ENCODE measurements around the gene E2F1.

The E2F1 gene, protein sequence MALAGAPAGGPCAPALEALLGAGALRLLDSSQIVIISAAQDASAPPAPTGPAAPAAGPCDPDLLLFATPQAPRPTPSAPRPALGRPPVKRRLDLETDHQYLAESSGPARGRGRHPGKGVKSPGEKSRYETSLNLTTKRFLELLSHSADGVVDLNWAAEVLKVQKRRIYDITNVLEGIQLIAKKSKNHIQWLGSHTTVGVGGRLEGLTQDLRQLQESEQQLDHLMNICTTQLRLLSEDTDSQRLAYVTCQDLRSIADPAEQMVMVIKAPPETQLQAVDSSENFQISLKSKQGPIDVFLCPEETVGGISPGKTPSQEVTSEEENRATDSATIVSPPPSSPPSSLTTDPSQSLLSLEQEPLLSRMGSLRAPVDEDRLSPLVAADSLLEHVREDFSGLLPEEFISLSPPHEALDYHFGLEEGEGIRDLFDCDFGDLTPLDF

DNA sequence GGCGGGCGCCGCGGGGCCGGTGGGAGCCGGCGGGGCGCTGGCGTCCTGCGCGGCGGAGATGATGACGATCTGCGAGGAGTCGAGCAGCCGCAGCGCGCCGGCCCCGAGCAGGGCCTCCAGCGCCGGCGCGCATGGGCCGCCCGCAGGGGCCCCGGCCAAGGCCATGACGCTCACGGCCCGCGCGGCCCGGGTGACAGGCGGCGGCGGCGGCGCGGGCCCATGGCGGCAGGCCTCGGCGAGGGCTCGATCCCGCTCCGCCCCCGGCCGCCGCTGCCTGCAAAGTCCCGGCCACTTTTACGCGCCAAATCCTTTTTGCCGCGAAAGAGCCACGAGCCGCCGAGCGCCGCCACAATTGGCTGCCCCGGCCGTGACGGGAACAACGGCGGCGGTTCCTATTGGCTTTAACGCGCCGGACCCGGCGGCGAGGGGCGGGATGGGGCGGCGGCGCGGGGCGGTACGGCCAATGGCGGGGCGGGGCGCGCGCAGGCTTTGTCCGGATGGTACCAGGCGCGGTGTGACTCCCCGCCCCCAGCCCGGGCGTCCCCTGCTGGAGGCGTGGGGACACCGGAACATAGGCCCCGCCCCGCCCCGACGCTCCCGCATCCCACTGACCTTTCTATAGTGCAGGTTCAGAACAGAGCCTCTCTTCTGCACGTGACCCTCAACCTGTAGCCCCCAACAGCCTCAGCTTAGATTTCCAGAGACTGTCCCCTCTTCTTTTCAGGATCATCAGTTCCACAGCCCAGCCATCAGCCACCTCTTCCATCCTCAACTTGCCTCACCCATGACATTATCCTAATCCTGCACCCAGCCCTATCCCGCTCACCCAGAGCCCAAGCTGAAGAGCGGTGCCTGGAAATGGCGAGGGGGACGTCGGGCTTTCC, at the start of gene E2F1:
TSS of gene E2F1 (minus strand) at position 286 of the 884 bp plus-strand sequence. CDS start at position 165, 121 bp downstream.
- peak; percentile 93 to 96 for DNase-seq

DNA sequence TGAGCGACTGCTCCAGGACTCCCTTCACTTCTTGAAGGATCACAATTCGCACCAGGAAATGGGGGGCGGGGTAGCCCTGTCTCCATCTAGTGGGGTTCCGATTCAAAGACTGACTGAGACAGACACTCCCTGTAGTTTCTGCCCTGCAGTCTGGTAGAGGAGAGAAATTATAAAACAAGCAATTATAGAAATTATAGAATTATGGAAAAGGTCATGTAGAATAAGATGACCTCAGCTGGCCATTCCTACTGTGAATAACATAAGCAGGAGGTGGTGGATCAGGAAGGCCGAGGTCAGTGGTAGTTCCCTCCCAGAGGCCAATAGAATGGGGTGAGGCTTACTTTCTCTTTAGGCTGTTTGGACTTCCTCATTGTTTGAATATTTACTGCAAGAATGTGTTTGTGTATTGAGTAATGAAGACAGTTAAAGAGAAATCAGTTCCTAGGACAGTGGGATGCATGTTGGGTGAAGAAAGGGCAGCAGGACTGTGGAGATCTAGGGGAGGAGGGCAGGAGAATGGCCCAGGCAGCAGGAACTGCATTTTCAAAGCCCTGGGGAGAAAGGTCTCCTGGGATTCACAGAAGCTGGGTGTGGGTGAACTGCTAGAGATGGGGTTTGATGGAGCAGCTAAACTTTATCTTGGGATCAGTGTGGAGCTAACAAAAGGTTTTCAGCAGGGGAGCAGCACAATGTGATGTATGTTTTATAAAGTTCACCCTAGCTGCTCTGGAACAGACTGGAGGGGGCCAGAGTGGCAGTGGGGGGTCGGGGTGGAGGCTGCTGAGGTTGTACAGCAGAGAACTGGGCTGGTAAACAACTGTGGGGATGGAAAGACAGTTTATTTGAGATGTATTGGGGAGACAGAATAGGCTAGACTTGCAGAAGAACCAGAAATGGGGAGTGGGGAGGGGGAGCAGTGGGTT, 47.7 kb upstream of the E2F1 start:
- no peak for DNase-seq

DNA sequence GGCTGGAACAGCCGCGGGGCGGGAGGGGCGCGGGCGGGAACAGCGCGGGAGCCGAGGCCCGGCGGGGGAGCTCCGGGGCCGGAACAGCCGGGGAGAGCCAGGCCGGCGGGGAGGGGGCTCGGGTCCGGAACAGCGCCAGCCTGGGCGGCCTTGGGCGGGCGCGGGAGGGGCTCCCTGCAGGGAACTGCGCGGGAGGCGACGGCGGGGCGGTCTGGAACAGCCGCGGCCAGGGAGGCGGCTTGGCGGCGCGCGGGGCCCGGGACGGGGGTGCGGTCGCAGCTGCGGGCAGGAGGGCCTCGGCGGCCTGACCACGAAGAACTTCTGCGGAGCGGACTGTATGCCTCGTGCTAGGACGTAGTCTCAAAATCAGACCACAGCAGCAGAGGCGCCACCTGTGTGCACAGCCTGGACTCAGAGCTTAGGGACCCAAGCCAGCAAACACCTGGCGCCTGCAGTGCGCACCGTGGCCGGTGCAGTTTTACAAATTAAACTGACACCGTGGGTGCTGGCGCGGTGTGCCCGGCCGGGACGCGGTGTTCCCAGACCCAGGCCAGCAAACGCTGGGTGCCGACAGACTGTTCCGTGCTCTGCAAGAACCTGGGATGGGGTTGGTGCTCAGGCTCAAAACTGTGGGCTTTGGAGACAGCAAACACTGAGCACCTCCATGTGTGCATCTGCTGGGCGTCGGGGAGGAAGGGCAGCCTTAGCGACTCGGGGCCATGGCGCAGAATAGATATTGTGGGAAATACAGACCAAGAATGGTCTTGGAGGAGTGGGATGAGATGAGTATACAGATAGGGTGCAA, 46.2 kb upstream of the E2F1 start:
- peak in 1 of 2 donors; percentile 93 for DNase-seq

DNA sequence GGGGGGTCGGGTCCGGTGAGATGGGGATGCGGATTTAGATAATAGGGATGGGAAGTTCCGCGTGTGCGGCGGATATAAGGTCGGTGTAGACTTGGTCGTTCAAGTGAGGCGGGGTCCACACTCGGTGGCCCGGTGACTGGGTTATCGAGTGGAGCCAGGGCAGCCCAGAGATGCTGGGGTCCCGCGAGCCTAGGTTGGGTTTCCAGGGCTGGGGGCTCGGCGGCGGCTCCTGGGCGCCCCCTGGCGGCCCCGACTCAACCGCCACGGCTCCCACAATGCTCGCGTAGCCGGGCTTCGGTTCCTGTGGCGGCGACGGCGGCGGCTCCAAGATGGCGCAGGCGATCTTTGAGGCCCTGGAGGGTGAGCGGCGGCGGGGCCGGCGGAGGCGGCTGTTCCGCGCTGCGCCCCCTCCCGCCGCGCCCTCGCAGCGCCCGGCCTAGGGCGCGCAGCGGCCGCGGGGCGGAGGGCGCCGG, 45.5 kb upstream of the E2F1 start, which contains the start of gene ZNF341:
TSS of gene ZNF341 (plus strand) at position 304 of the 473 bp plus-strand sequence. CDS start at position 330, 26 bp downstream.
- peak in 1 of 2 donors; percentile 92 for DNase-seq

DNA sequence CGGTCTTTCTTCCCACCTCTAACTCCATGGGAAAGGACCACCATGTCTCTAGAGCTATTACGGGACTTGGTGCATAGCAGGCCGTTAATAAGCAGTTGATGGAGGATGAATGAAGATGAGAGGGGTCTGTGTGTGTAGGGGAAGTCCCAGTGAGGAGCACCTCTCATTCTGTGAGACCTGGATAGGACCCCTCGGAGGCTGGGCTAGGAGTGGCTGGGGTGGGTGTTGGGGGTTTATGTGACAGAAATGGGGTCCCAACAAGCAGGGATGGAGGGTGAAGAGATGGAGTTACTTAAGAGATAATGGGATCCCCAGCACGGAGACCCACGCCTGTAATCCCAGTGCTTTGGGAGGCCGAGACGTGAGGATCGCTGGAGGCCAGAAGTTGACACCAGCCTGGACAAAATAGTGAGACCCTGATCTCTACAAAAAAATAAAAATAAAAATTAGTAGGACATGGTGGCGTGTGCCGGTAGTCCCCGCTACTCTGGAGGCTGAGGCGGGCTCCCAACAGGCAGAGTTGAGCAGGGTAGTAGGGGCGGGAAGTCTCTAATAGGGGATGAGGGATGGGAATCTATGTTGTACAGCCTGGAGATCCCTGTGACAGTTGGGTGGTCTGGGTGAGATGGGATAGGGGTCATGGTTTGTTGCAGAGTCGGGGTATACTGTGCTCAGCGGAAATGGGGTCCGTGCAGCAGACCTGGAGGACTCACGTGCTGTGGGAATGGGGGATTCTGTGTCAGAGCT, 44.9 kb upstream of the E2F1 start:
- DNase-seq = no peak

DNA sequence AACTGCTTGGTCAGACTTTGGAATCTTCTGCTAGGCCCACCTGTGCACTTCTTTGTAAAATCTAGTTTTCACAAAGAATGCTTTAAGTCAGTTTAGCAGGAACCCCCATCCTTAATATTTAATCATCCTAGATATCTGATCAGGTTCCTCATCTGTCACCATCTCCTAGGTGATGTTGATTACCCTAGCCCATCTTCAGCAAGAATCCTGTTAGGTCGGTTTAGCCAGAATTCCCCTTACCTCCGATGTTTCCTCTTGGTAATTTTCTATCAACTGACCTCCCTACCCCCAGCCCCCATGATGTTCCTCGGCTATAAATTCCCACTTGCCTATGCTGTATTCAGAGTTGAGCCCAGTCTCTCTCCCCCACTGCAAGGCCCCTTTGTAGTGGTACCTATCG, 42.9 kb upstream of the E2F1 start:
- no peak for DNase-seq

DNA sequence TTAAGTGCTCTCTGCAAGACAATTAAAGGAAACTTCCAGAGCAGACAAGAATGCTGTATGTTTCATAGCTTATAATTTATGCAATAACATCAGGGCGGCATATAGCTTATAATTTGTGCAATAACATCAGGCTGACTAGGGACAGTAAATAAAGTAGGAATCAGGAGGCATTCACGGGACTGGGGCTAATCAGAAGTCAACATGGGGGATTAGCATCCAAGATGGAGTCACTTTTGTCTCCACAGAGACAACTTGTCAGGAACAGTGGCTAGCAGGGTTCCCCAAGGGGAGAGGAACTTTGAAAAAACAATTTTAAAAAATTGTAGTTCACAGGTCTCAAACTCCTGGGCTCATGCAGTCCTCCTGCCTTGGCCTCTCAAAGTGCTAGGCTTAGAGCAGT, 42.3 kb upstream of the E2F1 start:
- DNase-seq = no peak

DNA sequence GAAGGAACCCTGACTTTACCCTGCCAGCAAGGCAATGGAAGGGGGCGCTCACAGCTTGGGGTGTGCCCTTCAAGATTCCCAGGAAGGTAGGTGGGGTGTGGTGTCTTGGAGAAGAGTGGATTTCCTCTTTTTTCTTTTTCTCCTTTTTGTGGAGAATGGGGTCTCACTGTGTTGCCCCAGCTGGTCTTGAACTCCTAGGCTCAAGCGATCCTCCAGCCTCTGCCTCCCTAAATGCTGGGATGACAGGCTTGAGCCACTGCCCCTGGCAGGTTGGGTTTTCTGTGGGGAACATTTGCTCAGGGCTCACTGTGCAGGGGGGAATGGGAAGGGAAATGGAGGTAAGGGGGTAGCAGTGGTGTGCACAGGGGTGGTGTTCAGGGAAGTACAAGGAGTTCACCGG, 41.6 kb upstream of the E2F1 start:
- no peak for DNase-seq

DNA sequence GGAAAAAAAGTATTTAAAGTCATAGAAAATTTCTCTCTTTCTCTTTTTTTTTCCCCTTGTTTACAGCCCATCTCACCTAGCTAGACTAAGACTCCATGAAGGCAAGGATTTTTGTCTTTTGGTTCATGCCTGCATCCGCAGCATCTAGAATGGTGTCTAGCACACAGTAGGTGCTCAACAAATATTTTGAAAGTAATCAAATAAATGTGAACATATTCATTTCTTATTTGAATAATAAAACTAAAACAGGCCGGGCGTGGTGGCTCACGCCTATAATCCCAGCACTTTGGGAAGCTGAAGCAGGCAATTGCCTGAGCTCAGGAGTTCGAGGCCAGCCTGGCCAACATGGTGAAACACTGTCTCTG, 40.9 kb upstream of the E2F1 start:
- no peak for DNase-seq

DNA sequence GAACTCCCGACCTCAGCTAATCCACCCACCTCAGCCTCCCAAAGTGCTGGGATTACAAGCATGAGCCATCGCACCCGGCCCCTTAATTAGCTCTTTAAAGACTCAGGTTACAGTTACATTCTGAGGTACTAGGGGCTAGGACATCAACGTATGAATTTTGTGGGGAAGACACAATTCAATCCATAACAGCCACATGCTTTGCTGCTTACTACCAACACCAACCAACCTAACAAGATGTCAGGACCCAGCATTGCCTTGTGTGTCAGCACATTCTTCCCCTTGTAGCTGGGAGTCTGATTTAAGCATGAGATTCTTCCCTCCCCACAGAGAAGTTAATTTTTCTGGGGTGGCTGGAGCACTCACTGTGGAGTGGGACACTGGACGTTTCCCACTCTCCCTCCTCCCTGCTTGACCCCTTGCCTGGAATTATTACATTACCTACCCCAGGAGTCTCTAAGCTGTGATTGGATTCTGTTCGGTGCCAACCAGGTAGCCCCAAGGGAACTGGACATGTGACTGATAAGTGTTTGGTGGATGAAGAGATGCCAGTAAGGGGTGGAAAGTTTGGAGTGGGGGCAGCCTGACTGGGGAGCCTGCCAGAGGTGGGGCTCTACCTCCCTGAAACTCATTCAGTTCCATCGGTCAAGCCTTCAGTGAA, 39.6 kb upstream of the E2F1 start:
- no peak for DNase-seq

DNA sequence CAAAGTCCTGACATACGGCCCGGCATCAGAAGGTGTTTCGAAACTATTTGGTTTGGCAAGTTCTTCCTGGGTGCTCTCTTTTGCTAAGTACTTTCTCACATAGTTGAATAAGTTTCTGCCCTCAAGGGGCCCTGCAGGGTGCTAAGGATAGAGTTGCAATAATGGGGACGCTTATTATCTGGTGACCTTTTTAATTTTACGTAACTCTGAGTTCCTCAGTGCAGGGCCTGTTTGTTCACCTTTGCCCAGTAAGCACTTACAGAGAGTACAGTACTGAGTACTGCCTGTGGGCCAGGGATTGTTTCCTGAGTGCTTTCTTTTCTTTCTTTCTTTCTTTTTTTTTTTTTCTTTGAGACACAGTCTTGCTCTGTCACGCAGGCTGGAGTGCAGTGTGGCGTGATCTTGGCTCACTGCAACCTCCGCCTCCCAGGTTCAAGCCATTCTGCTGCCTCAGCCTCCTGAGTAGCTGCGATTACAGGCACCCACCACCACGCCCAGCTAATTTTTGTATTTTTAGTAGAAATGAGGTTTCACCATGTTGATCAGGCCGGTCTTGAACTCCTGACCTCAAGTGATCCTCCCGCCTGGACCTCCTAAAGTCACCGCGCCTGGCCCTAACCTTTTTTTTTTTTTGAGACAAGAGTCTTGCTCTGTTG, 38.4 kb upstream of the E2F1 start:
- no peak for DNase-seq

DNA sequence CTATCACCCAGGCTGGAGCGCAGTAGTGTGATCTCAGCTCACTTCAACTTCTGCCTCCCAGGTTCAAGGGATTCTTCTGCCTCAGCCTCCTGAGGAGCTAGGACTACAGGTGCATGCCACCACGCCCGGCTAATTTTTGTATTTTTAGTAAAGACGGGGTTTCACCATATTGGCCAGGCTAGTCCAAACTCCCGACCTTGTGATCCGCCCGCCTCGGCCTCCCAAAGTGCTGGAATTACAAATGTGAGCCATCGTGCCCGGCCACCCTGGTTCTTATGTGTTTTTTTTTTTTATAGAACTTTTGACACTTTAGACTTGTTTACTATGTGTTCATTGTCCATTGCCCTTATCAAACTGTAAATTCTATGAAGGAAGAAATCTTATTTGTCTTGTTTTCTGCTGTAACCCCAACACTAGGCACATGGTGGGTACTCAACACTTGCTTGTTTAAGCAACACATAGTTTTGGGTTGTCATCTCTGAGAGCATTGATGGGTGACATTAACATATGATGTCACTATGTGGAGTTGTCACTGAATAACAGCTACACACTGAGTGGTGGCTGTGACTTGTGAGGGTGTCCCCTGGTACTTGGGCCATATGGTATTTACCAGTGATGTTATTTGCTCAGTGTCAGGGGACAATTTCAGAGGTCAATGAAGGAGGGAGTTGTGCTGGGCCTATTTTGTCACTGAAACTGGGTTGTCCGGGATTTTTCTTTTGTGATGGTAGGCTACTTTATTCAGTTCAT, 35.4 kb upstream of the E2F1 start:
- no peak for DNase-seq

DNA sequence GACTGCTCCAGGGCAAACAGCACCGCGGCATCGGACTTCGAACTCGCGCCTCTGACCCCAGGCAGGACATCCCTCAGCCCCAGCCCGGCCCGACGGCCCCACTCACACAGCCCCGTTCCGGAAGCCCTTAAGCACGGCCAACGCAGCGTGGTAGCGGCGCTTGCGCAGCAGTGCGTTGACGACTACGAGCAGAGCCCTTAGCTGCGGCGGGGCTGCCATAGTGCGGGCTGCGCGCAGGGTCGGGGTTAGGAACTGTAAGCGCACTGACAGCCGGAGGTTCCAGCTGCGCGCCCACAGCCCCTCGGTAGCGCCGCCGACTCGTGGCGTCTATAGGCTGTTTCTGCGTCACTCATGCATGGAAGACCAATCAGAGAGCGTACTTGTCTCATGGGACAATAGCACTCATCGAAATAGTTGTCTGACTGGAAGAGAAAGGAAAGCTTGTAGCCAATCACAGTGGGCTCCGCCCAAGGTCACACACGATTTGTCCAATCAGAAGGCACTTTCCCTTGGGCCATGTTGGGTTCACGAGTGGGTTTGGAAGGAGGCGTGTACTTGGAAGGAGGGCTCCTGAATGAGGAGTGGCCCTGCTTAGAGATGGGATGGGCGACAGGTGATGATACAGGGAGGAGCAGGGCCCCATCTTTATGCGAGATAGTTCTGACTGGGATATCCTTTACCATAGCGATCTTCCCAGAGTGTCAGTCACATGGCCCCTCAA, 34.0 kb upstream of the E2F1 start, which contains the start of gene PXMP4:
TSS of gene PXMP4 (minus strand) at position 322 of the 721 bp plus-strand sequence. CDS start at position 219, 103 bp downstream.
- peak; percentile 95 to 97 for DNase-seq

DNA sequence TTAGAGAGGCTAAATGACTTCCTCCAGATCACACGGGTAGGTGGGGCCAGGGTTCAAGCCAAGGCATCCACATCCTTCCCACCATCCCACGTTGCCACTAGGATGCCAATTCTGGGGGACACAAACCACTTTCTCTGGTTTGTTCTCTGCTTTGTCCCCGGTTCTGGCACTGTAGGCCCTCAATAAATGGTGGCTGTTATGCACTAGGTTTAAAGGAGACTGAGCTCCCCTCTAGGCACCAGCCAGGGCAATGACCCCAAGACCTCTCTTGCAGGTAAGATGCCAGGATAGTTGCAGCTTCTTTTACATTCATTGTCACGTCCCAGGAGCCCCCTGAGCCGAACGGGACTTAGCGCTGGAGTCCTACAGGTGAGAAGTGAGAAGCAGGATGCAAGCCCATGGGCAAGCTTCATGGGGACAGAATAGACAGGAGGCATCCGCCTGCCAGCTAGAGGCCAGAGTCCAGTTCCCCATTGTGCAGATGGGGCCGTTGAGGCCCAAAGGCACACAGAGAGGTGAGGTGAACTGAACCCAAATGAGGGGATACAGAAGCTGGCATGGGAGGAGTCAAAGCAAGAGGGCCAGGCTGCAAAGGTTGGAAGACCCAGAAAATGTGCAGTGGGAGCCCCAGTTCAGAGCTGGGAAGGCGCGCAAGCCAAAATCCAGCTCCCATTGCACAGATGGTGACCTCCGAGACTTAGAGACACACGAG, 33.2 kb upstream of the E2F1 start:
- no peak for DNase-seq

DNA sequence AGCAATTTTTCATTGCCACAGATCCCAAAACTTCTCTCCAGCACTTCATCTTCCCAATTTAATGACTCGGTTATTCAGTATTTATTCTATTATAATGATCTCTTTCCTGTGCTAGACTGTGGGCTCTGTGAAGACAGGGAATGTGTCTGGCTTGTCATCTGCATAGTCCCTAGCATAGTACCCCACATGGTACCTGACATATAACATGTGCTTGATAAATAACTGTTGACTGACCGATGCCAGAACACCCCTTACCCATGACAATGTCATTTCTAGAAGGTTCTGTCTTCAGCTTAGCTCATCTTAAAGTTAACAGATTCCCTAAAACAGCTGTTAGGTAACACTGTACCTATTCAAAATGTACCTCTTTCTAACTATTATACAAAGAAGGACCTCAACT, 30.3 kb upstream of the E2F1 start:
- no peak for DNase-seq

DNA sequence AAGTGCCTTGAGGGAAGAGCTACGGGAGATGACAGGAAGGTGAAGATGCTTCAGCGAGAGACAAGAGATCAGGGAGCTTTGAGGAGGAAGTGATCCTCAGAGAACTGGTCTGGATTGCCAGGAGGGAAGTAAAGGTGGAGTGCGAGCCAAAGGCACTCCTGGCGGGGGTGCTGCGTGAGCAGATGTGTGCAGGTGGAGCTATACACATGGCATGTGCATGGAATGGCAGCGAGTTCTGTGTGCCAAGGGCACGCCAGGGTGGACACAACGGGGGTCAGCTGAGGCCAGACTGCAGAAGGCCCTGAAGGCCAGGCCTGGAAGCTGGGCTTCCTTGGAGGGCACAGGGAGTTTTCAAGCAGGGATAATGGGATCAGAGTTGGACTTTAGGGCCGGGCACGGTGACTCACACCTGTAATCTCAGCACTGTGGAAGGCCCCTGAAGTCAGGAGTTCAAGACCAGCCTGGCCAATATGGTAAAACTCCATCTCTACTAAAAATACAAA, 27.7 kb upstream of the E2F1 start:
- no peak for DNase-seq

DNA sequence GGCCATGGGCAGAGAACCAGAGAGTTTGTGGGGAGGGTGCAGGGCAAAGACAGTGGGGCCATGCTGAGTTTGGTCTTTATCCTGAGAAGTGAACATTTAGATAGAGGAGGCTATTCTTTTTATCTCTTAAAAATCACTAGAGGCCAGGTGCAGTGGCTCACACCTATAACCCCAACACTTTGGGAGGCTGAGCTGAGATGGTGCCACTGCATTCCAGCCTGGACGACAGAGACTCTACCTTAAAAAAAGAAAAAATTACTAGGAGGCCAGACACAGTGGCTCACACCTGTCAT, 25.2 kb upstream of the E2F1 start:
- DNase-seq = no peak

All from CD4-positive, alpha-beta T cell treated with Interferon alpha-2 for 1 hour (primary cell).